Measurements from ENCODE around the gene HYOU1.
"Not testable (repeated sequence)": the region's sequence is repeated elsewhere in the genome, so short reads cannot be mapped to it uniquely, and the experiment has no call there.

HYOU1 gene

GRCh38 chr11:119044708-119045107 is 12.3 kb downstream of the HYOU1 start:
- no peak for DNase-seq (ENCODE audit: low spot score)

DNA sequence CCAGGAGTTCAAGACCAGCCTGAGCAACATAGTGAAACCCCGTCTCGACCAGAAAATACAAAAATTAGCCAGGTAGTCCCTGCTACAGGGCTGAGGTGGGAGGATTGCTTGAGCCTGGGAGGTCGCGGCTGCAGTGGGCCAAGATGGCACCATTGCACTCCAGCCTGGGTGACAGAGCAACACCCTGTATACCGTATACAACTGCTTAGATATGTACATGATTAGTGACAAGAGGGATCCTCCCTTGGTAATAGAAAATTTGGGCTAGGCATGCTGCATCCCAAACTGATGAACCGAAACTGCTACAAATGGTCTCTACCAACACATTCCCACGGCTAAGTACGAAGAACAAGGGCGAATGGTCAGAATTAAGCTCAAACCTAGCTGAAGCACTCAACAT is 14.1 kb downstream of the HYOU1 start:
- DNase-seq (ENCODE audit: low spot score), result no peak

DNA sequence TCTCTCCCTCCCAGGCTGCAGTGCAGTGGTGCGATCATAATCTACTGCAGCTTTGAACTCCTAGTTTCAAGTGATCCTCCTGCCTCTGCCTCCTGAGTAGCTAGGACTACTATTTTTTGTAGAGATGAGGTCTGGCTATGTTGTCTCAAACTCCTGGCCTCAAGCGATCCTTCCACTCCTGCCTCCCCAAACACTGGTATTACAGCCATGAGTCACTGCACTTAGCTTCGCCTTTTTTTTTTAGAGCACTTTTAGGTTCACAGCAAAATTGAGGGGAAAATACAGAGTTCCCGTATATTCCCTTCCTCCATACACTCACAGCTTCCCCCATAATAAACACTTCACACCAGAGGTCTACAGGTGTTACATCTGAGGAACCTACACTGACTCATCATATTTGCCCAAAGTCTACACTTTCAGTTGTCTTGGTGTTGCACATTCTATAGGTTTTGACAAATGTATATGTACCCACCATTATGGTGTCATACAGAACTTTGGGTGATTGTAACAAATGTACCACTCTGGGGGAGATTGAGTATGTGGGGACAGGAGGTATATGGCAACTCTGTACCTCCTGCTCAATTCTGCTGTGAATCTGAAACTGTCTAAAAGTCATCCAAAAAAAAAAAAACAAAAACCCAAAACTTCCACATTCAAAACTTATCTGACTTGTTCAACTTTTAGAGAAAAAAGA is 15.0 kb downstream of the HYOU1 start:
- no peak for DNase-seq (ENCODE audit: low spot score)

GRCh38 chr11:119039471-119039870 is 17.5 kb downstream of the HYOU1 start:
- not testable (repeated sequence) for DNase-seq (ENCODE audit: low spot score)

- DNase-seq (ENCODE audit: low spot score), result no peak
Observed at GRCh38 chr11:119038884-119039283, 18.1 kb downstream of the HYOU1 start.

DNA sequence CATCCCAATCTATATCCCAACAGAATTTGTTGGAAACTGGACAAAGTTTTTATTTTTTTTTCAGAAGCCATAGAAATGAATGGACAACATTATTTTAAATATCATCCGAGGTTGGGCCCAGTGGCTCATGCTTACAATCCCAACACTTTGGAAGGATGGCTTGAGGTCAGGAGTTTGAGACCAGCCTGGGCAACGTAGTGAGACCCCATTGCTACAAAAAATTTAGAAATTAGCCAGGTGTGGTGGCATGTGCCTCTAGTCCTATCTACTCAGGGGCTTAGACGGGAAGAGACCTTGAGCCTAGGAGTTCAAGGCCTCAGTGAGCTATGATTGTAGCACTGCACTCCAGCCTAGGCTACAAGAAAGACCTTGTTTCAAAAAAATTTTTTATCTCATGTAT is 22.2 kb downstream of the HYOU1 start:
- no peak for DNase-seq (ENCODE audit: low spot score)

GRCh38 chr11:119033421-119033820 is 23.6 kb downstream of the HYOU1 start:
- not testable (repeated sequence) for DNase-seq (ENCODE audit: low spot score)

DNA sequence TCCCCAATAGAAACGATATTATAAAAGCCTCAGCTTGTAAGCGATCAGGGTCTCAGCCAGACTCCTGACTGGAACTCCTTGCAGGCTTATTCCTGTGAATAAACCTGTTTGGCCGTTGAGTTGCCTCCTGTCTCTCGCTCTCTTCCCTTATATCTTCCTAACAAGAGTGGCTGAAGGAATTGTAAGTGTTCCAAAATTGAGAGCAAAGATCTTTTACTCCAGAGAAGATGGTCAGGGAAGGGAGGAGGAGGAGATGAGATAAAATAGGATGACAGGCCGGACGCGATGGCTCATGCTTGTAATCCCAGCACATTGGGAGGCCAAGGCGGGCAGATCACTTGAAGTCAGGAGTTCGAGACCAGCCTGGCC is 25.1 kb downstream of the HYOU1 start:
- no peak for DNase-seq (ENCODE audit: low spot score)

DNA sequence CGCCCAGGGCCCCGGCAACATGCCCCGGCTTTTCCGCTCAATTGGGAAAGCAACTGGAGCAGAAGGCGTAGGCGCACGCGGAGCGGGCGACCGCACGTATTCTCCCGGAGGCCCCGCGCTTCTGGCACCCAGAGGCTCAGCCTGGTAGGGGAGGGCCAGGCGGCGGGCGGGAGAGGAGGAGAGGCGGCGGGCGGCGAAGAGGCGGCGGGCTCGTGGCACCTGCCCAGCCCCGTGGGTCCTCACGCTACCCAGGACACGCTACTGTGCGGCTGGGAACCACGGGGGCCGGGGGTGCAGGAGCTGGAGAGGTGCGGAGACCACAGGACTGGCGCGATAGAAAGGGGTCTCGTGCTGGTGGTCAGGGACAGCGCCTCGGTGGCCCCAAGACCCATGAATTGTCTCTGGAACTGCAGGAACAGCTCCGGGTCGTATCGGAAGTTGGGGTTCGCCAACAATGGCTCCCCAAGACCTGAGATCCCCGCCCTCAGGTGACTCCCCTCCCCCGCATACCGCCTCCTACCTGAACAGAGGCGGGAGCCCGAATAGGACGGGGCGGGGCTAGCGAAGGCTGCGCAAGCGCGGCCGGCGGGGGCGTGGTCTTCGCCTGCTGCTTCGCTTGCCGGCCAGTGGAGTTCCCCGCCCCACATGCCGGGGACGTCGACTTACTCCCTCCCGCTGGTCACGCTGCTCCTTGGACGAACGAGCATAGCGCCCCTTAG is 26.5 kb downstream of the HYOU1 start, which contains the start of gene SLC37A4:
TSS of gene SLC37A4 (minus strand) at position 549 of the 719 bp plus-strand sequence.
- peak; percentile 99 for DNase-seq (ENCODE audit: low spot score)

DNA sequence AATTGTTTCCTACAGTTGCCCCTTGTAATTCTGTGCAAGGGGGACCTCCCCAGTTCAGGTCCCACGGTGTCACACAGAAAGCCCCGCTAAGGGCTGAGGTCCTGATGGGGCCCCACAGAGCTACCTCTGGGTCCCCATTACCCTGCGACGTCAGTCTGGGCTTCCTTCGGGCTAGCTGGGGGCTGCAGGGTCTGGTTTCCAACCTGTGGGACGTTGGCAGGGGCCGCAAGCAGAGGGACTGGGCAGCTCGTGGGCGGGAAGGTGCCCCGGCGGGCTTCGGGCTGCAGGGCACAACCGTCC is 27.0 kb downstream of the HYOU1 start:
- DNase-seq (ENCODE audit: low spot score), result no peak

DNA sequence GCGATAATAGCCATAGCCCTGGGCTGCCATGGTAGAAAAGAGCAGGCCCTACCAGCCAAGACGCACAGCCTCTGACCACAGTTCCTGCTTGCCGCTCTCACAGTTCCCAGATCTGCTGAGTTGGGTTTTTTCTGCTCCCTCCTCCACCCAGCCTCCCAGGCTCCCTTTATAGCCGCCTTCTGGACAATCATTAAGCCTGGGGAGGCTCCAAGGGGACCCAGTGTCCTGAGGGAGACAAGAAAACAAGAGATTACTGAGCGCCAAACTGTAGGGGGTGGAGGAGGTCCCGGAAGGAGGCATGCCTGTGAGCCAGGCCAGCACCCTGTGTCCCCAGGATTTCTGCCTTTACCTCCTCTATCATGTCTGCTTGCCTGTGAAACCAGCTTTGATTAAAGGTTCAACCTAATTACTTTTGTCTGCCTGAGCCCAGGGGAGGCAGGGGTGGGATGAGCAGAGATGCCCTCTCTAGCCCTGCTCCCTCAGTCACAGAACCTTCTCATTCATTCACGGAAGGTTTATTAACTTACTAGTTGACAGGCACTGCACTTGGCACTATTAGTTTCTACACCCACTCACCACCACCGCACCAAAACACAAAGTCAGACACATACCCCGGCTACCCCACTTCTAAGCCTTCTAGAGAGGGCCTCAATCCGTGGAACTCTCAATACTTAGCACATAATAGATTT is 27.5 kb downstream of the HYOU1 start:
- no peak for DNase-seq (ENCODE audit: low spot score)

GRCh38 chr11:119029069-119029339 is 28.0 kb downstream of the HYOU1 start:
- DNase-seq (ENCODE audit: low spot score), result no peak

DNA sequence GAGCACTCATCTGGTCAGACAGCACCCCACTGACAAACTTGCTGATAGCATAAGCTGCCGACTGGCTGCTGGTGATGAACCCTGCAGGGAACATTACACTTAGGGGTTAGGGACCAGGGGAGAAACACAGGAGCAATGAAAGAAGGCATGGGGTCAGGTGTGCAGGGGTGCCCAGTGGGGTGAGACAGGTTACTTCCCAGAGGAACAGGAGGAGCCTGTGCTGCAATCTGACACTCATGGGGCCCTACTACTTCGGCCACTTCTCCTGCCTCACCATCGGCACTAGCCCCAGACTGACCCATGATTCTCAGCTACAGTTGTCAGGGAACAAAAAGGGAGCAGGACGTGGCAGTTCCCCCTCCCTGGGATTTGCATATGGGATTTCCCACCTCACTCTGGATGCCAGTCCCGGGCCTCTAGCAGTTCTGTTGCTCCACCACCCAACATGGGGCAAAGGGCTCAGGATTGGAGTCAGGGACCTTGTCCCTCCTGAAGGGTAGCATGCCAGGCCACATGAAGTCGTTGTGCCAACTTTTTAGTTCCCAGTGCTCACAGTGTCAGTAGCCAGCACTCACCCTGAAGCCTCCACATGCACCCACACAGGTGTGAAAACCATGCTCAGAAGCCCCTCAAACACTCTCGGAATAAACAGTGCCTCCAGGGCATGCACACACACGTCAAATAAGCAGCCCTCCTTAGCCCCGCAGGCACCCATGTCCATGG is 28.5 kb downstream of the HYOU1 start:
- DNase-seq (ENCODE audit: low spot score), result no peak

DNA sequence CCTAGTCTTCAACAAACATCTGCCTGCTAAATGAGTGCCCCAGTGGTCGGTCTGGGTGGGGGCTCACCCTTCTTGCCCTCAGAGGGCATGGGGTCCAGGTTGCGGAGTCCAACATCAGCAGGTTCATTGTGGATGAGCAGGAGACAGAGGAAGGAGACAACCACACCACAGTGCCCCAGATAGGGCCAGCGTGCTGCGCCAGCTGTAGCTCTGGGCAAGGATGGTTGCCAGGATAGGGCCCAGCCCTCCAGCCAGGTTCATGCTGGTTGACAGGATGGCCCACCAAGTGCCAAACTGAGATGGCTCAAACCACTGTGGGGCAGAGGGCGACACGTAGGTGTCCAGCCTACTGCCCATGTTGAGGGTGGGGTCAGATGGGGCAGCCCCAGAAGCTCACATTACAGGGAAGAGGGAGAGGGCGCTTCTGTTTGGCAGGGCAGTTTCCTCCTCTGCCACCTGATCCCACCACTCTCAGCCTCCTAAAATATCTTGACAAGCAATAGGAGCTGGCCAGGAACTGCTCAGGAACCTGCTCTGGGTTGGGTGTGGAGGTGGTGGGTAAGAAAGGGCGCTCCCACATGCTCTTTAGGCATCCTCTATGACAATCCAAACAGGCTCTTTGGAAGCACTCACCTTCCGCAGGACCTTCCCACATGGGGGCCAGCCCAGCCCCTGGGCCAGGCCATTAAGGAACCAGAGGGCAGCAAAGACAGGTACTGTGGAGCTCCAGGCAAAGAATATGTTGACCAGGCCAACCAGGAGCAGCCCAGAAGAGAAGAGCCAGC is 29.3 kb downstream of the HYOU1 start:
- DNase-seq (ENCODE audit: low spot score), result no peak

GRCh38 chr11:119026970-119027369 is 30.0 kb downstream of the HYOU1 start:
- DNase-seq (ENCODE audit: low spot score), result no peak

GRCh38 chr11:119025978-119026766 is 30.8 kb downstream of the HYOU1 start:
- no peak for DNase-seq (ENCODE audit: low spot score)

DNA sequence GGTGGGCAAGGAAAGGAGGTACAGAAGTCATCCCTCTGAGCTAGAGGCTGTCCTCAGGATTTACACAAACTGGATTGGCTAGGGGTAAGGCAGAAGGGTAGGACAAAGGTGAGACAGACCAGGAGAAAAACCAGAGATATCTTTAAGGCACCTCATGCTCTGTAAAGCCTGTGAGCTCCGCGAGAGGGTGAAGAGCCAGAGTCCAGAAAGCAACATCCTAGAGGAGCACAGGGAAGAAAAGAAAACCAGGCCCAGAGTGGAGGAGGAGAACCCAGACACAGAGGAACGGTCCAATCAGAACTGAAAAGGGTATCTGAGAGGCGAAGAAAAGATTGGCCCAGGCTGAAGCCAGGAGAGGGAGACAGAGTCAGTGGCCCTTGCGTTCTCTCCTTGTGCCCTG is 31.5 kb downstream of the HYOU1 start:
- DNase-seq (ENCODE audit: low spot score), result no peak

- DNase-seq (ENCODE audit: low spot score), result no peak
Observed at GRCh38 chr11:119025099-119025473, 31.9 kb downstream of the HYOU1 start.

GRCh38 chr11:119024430-119025098 is 32.4 kb downstream of the HYOU1 start:
- DNase-seq (ENCODE audit: low spot score), result no peak

DNA sequence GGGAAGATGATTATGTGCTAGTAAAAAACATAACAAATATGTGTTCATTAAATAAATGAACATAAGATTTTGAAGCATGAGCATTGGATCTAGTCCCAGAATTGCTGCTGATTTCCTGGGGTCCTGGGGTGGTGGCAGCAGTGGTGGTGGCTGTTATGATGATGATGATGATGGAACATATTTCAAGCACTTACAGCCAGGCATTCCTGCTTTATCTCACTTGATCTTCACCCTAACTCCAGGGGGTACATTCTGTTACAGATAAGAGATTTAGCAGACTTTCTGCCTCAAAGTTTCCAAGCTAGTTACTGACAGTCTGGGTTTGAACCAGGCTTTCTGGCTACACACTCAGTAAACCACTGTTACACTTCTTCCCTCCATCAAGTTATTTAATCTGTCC is 33.3 kb downstream of the HYOU1 start:
- no peak for DNase-seq (ENCODE audit: low spot score)

- no peak for DNase-seq (ENCODE audit: low spot score)
Observed at GRCh38 chr11:119021631-119022030, 35.4 kb downstream of the HYOU1 start.
